Spleen (tissue), 11 donors: ENCODE measurements around the gene HOXB6. TPM values are rescaled to one million over a fixed set of nuclear protein-coding genes. Genes with fewer than 3 reads are reported as not detected.

Experiments
- DNase-seq: peaks from one replicate; pipeline ENCODE4 v3.0.0-alpha.2; 2020
- H3K27ac ChIP-seq, 8 donors: fragments of 200-600 bp; sonication (generic) in 7 of 8; 1 replicate in 4 of 8; 2 replicates in 4 of 8; pipeline versions ENCODE4 v1.5.0 to v1.8.0; 2016 to 2021; ENCODE audit warnings: inconsistent platforms in 4 of 8, mild to moderate bottlenecking in 4 of 8, moderate library complexity in 1 of 8
- H3K27me3 ChIP-seq, 7 donors: fragments of 200-600 bp; sonication (generic) in 6 of 7; replicated peaks in 1 of 7; 1 replicate in 4 of 7; 2 replicates in 3 of 7; pipeline versions ENCODE4 v1.5.0 to v1.8.0; 2016 to 2021; ENCODE audit warnings: inconsistent platforms in 3 of 7, mild to moderate bottlenecking in 1 of 7
- H3K36me3 ChIP-seq, 6 donors: fragments of 200-600 bp; sonication (generic) in 5 of 6; 1 replicate in 4 of 6; 2 replicates in 2 of 6; pipeline versions ENCODE4 v1.5.0 to v1.8.0; 2016 to 2021; ENCODE audit warnings: inconsistent platforms in 2 of 6
- H3K4me1 ChIP-seq, 6 donors: fragments of 200-600 bp; sonication (generic) in 5 of 6; 1 replicate in 3 of 6; 2 replicates in 3 of 6; pipeline versions ENCODE4 v1.5.0 to v1.8.0; 2016 to 2021; ENCODE audit warnings: inconsistent platforms in 3 of 6
- H3K4me3 ChIP-seq, 8 donors: fragments of 200-600 bp; sonication (generic) in 7 of 8; 1 replicate in 4 of 8; 2 replicates in 4 of 8; pipeline versions ENCODE4 v1.5.0 to v1.8.0; 2016 to 2021; ENCODE audit warnings: inconsistent platforms in 4 of 8, mild to moderate bottlenecking in 4 of 8, moderate library complexity in 2 of 8
- H3K9me3 ChIP-seq, 8 donors: fragments of 200-600 bp; sonication (generic) in 7 of 8; 1 replicate in 4 of 8; 2 replicates in 4 of 8; pipeline versions ENCODE4 v1.5.0 to v1.8.0; 2016 to 2021; ENCODE audit warnings: inconsistent platforms in 4 of 8
- POLR2A ChIP-seq, 3 donors: fragments of 450-650 bp; IDR thresholded peaks; one replicate each; pipeline ENCODE4 v1.5.1; 2017; ENCODE audit warnings: antibody characterized with exemption in 3 of 3, mild to moderate bottlenecking in 1 of 3
- POLR2AphosphoS5 ChIP-seq, 3 donors: sonication (generic); formaldehyde crosslinking; IDR thresholded peaks; one replicate each; pipeline ENCODE4 v1.5.1; 2017; ENCODE audit warnings: antibody characterized with exemption in 3 of 3
- WGBS, 5 donors: extraction: QIAGEN DNeasy Blood & Tissue Kit in 3 of 5; methylation state at CpG; one replicate each; pipeline versions ENCODE4 v1.1.5 to v1.1.7; 2013 to 2018; 5-methylcytosine and 5-hydroxymethylcytosine counted together
- intact Hi-C: fragments of 100-400 bp; cut with DNase I; formaldehyde crosslinking; loops from one replicate; pipeline ENCODE4 v1.15.0; 2023; ENCODE audit warnings: low total_unique reads
- polyA plus RNA-seq, 3 donors: library from polyadenylated mRNA; stranded (reverse); fragments of 200-250 nt; gene quantifications; one replicate each; pipeline ENCODE4 v1.2.1, GENCODE V29; 2013
- total RNA-seq, 7 donors: library from RNA; depleted of rRNA in 3 of 7; stranded (reverse); fragments of >200 nt in 3 of 7; fragmentation: NEBNext Ultra II Directional in 4 of 7; extraction: Animal tissue kit (Norgen Biotek cat#: 25700) in 4 of 7; gene quantifications; one replicate each; pipeline versions ENCODE4 v1.1.0 to v1.2.1, GENCODE V29; 2016 to 2021
- TF ChIP-seq, protein P1 (sequence below), 11 experiments: fragments of 200-600 bp in 7 of 11; fragments of 450-650 bp in 4 of 11; sonication (generic) in 4 of 11; IDR thresholded peaks in 8 of 11; conservative IDR thresholded peaks in 3 of 11; 1 replicate in 7 of 11; 2 replicates in 4 of 11; pipeline versions ENCODE4 v1.4.0 to v1.8.0; 2016 to 2021; ENCODE audit warnings: antibody characterized with exemption in 11 of 11, inconsistent platforms in 4 of 11, mild to moderate bottlenecking in 1 of 11
- donor health status: healthy with polysubstance abuse.
- donor health status: DM: no; HTN: no; CAD: no; lungs with moderate emphysema.
- donor health status: DM: no; HTN: no; CAD: no.
- donor health status: Bipolar disorder and iron deficiency.
- donor health status: healthy.
- donor health status: DM: no; HTN: no; CAD: no.
- donor health status: DM: yes; HTN: yes; CAD: no.

The HOXB6 gene
- total and polyA plus RNA-seq, 10 donors, result 1.2 to 4.5 (median 2.9) TPM

DNA sequence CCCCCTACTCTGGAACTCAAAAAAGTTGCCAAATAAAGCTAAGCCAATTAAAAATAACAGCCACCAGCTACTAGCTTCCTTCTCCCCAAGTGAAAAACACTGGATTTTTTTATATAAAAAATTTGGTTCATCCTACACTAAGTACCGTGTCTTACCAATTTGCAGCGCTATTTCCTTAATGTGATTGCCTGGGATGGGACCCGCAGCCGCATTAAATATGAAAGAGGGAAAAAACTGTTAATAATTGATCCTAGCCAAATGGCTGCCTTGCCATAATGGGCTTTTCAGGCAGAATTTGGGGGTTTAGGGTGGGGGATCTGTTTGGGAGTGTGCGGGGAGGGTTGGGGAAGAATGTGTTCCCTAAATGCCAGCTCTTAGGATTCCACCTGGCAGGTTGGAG is 19.3 kb upstream of the HOXB6 start:
- WGBS, 5 donors, result 56 to 62% (median 58%) methylated on average over 5 of the region's 5 CpGs
- H3K27me3 ChIP-seq, result peaks cover 21 to 100% (median 100%) of the 10 kb centered on the region in 7 donors
- H3K27ac ChIP-seq, result no peak overlapping the region
- no peaks in the 10 kb centered on the region for H3K9me3 ChIP-seq
- H3K4me1 ChIP-seq, result peaks cover 22 to 34% (median 26%) of the 10 kb centered on the region in 6 donors
- no peak overlapping the region for H3K4me3 ChIP-seq
- no peaks in the 10 kb centered on the region for H3K36me3 ChIP-seq
- intact Hi-C loops, result no loop called here
- TF ChIP-seq, protein P1, sequence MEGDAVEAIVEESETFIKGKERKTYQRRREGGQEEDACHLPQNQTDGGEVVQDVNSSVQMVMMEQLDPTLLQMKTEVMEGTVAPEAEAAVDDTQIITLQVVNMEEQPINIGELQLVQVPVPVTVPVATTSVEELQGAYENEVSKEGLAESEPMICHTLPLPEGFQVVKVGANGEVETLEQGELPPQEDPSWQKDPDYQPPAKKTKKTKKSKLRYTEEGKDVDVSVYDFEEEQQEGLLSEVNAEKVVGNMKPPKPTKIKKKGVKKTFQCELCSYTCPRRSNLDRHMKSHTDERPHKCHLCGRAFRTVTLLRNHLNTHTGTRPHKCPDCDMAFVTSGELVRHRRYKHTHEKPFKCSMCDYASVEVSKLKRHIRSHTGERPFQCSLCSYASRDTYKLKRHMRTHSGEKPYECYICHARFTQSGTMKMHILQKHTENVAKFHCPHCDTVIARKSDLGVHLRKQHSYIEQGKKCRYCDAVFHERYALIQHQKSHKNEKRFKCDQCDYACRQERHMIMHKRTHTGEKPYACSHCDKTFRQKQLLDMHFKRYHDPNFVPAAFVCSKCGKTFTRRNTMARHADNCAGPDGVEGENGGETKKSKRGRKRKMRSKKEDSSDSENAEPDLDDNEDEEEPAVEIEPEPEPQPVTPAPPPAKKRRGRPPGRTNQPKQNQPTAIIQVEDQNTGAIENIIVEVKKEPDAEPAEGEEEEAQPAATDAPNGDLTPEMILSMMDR (IDR thresholded peaks at IDR 0.05 in 8 of 11, conservative IDR thresholded peaks at IDR 0.05 in 3 of 11), result no peak
- TF ChIP-seq POLR2A (IDR thresholded peaks at IDR 0.05), result no peak
- no peak for TF ChIP-seq POLR2AphosphoS5 (IDR thresholded peaks at IDR 0.05)
- no peak for DNase-seq

DNA sequence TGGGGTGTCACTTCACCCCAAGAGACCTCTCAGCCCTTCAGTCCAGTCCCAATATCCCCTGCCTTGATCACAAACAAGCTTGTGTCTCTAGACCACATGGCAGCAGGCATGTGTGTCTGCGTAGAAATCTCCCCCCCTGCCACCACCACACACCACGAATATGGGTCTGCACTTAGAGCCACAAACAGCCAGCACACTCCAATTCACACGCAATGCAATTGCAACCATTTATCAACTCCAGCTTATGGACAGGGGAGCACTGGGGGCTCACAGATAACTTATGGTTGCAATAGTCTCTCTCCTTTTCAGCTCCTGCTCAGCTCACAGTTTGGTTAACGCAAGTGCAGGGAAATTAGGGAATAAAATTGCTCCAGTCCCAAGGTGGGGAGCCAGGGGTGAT is 18.8 kb upstream of the HOXB6 start:
- TF ChIP-seq POLR2A (IDR thresholded peaks at IDR 0.05) (no peak), POLR2AphosphoS5 (IDR thresholded peaks at IDR 0.05) (no peak)
- TF ChIP-seq, protein P1 (IDR thresholded peaks at IDR 0.05 in 8 of 11, conservative IDR thresholded peaks at IDR 0.05 in 3 of 11), result no peak
- H3K4me3 ChIP-seq, result no peak overlapping the region
- H3K4me1 ChIP-seq, result peaks cover 24 to 40% (median 30%) of the 10 kb centered on the region in 6 donors
- H3K9me3 ChIP-seq, result no peaks in the 10 kb centered on the region
- no peaks in the 10 kb centered on the region for H3K36me3 ChIP-seq
- DNase-seq, result no peak
- peaks cover 21 to 100% (median 100%) of the 10 kb centered on the region in 7 donors for H3K27me3 ChIP-seq
- no peak overlapping the region for H3K27ac ChIP-seq
- WGBS, 5 donors, result 43 to 56% (median 51%) methylated on average over 4 of the region's 4 CpGs
- intact Hi-C loops, result no loop called here

DNA sequence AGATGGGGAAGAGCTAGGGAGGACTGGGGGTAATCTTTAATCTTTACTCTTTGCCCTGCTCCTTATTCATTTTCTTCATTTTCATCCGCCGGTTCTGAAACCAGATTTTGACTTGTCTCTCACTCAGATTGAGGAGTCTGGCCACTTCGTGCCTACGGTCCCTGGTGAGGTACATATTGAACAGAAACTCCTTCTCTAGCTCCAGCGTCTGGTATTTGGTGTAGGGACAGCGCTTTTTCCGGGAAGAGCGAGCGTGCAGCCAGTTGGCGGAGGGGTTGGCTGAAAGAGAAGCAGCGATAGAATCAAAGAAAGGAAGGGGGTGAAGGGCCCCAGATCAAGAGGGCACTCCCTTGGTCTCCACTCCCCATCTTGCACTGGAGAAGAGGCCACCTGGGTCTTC is 18.1 kb upstream of the HOXB6 start:
- WGBS, 5 donors, result 60 to 84% (median 72%) methylated on average over 11 of the region's 11 CpGs
- peaks cover 29 to 47% (median 37%) of the 10 kb centered on the region in 6 donors for H3K4me1 ChIP-seq
- H3K27ac ChIP-seq, result no peak overlapping the region
- H3K4me3 ChIP-seq, result no peak overlapping the region
- H3K9me3 ChIP-seq, result no peaks in the 10 kb centered on the region
- peaks cover 25 to 100% (median 98%) of the 10 kb centered on the region in 7 donors for H3K27me3 ChIP-seq
- intact Hi-C loops, result no loop called here
- TF ChIP-seq, protein P1 (IDR thresholded peaks at IDR 0.05 in 8 of 11, conservative IDR thresholded peaks at IDR 0.05 in 3 of 11), result no peak
- no peak for TF ChIP-seq POLR2AphosphoS5 (IDR thresholded peaks at IDR 0.05)
- no peaks in the 10 kb centered on the region for H3K36me3 ChIP-seq
- DNase-seq, result no peak

DNA sequence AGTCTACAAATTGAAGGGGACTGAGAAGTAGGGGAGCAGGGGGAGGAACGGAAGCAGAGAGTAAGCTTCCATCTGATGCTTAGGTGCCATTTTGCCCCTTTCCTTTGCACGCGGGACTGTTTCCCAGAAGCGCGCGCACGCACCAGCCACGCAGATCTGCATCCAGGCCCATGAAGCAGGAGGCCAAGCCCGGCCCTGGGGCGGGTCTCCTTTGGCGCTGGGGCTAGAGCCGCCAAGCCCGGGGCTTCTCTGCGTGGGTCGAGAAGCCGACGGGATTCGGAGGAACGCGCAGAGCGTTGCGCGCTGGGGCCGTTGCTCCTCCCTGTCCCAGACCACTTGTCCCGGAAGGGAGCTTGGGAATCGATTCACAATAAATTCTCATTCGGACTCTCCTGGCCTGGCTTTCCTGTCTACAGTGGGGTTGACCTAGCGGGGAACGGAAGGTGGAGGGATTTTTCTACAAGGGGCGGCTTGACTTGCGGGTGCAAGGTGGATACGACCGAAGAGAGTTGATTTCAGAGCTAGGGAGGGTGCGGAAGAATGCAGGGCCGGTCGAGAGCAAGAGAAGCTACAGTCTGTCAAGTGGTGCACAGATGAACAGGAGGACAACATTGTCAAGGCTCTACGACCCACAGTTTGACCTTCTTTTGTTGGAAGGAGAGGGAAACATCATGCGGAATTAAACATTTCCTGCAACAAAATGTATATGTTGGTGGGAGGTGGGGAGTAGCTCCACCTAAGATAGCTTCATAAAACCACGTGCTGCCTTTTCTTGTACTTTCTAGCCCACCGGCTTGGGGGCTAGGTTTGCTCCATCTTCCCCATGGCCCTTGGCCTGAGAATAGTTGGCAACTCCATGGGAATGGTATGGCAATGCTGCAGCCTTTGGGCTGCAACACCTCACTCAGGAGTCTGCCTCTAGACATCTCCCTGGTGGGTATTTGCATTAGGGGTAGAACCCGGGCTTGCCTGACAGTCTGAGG is 16.9 kb upstream of the HOXB6 start:
- WGBS, 5 donors, result 48 to 85% (median 62%) methylated on average over 35 to 41 of the region's 41 CpGs
- DNase-seq, result no peak
- no peaks in the 10 kb centered on the region for H3K9me3 ChIP-seq
- no peaks in the 10 kb centered on the region for H3K36me3 ChIP-seq
- H3K4me3 ChIP-seq, result no peak overlapping the region
- intact Hi-C loops, result no loop called here
- no peak for TF ChIP-seq POLR2A (IDR thresholded peaks at IDR 0.05)
- TF ChIP-seq, protein P1 (IDR thresholded peaks at IDR 0.05 in 8 of 11, conservative IDR thresholded peaks at IDR 0.05 in 3 of 11), result no peak
- no peak for TF ChIP-seq POLR2AphosphoS5 (IDR thresholded peaks at IDR 0.05)
- peaks cover 23 to 100% (median 98%) of the 10 kb centered on the region in 7 donors for H3K27me3 ChIP-seq
- H3K4me1 ChIP-seq, result peaks cover 27 to 46% (median 38%) of the 10 kb centered on the region in 6 donors
- no peak overlapping the region for H3K27ac ChIP-seq
